ENCODE data around the gene PLXND1. TPM values are rescaled to one million over a fixed set of nuclear protein-coding genes. Genes with fewer than 3 reads are reported as not detected.
A peak's percentile ranks its signal among the peaks of the same experiment; 100 is the strongest.

The PLXND1 gene
- total RNA-seq, 1 donor from 2014 or later = 1,753 TPM

GRCh38 chr3:129581623-129582022, 24.9 kb downstream of the PLXND1 start:
- Mint-ChIP-seq H3K27me3 (ENCODE audit: unreplicated experiment) (peaks cover 49% of the 10 kb centered on the region), H3K36me3 (ENCODE audit: low read depth, unreplicated experiment) (peaks cover 45% of the 10 kb centered on the region), H3K4me3 (ENCODE audit: unreplicated experiment) (peak overlapping the region; percentile 82), H3K27ac (ENCODE audit: unreplicated experiment) (no peak overlapping the region), H3K9me3 (ENCODE audit: unreplicated experiment) (no peaks in the 10 kb centered on the region), H3K4me1 (ENCODE audit: unreplicated experiment) (peaks cover 4% of the 10 kb centered on the region)
- DNase-seq (ENCODE audit: low spot score) = no peak
- TF ChIP-seq CTCF (IDR thresholded peaks at IDR 0.05; ENCODE audit: unreplicated experiment) = no peak

GRCh38 chr3:129579991-129580390, 26.5 kb downstream of the PLXND1 start:
- no peak for DNase-seq (ENCODE audit: low spot score)
- Mint-ChIP-seq H3K36me3 (ENCODE audit: low read depth, unreplicated experiment) (peaks cover 48% of the 10 kb centered on the region), H3K4me1 (ENCODE audit: unreplicated experiment) (peaks cover 7% of the 10 kb centered on the region), H3K4me3 (ENCODE audit: unreplicated experiment) (peak overlapping the region; percentile 37), H3K27me3 (ENCODE audit: unreplicated experiment) (peaks cover 54% of the 10 kb centered on the region), H3K9me3 (ENCODE audit: unreplicated experiment) (no peaks in the 10 kb centered on the region), H3K27ac (ENCODE audit: unreplicated experiment) (no peak overlapping the region)
- no peak for TF ChIP-seq CTCF (IDR thresholded peaks at IDR 0.05; ENCODE audit: unreplicated experiment)

GRCh38 chr3:129577925-129578786, 28.3 kb downstream of the PLXND1 start:
- H3K27me3 Mint-ChIP-seq (ENCODE audit: unreplicated experiment) = peaks cover 55% of the 10 kb centered on the region
- peaks cover 5% of the 10 kb centered on the region for H3K4me1 Mint-ChIP-seq (ENCODE audit: unreplicated experiment)
- no peak for TF ChIP-seq CTCF (IDR thresholded peaks at IDR 0.05; ENCODE audit: unreplicated experiment)
- no peaks in the 10 kb centered on the region for H3K9me3 Mint-ChIP-seq (ENCODE audit: unreplicated experiment)
- DNase-seq (ENCODE audit: low spot score) = no peak
- peak overlapping the region; percentile 24 for H3K27ac Mint-ChIP-seq (ENCODE audit: unreplicated experiment)
- H3K4me3 Mint-ChIP-seq (ENCODE audit: unreplicated experiment) = no peak overlapping the region
- peaks cover 44% of the 10 kb centered on the region for H3K36me3 Mint-ChIP-seq (ENCODE audit: low read depth, unreplicated experiment)

GRCh38 chr3:129577366-129577765, 29.1 kb downstream of the PLXND1 start:
- H3K27ac Mint-ChIP-seq (ENCODE audit: unreplicated experiment) = peak overlapping the region; percentile 24

More at GRCh38 chr3:129577366-129577765, 29.1 kb downstream of the PLXND1 start:
- no peak for TF ChIP-seq CTCF (IDR thresholded peaks at IDR 0.05; ENCODE audit: unreplicated experiment)
- H3K9me3 Mint-ChIP-seq (ENCODE audit: unreplicated experiment) = no peaks in the 10 kb centered on the region
- H3K4me3 Mint-ChIP-seq (ENCODE audit: unreplicated experiment) = no peak overlapping the region
- peaks cover 7% of the 10 kb centered on the region for H3K4me1 Mint-ChIP-seq (ENCODE audit: unreplicated experiment)
- peaks cover 45% of the 10 kb centered on the region for H3K36me3 Mint-ChIP-seq (ENCODE audit: low read depth, unreplicated experiment)
- no peak for DNase-seq (ENCODE audit: low spot score)
- H3K27me3 Mint-ChIP-seq (ENCODE audit: unreplicated experiment) = peaks cover 57% of the 10 kb centered on the region
